ENCODE results near the gene CELF2. TPM values are rescaled to one million over a fixed set of nuclear protein-coding genes. Genes with fewer than 3 reads are reported as not detected.

CELF2 gene
- total RNA-seq, 1 donor from 2014 or later: 11.0 TPM

GRCh38 chr10:11002916-11003315 is 14.8 kb upstream of the CELF2 start:
- TF ChIP-seq CTCF (conservative IDR thresholded peaks at IDR 0.05; ENCODE audit: low read depth, low read length): no peak
- H3K4me3 ChIP-seq (ENCODE audit: low read depth, low read length): no peak overlapping the region
- DNase-seq (ENCODE audit: low read depth): no peak

GRCh38 chr10:11003679-11004078 is 14.0 kb upstream of the CELF2 start:
- no peak overlapping the region for H3K4me3 ChIP-seq (ENCODE audit: low read depth, low read length)
- DNase-seq (ENCODE audit: low read depth): no peak
- no peak for TF ChIP-seq CTCF (conservative IDR thresholded peaks at IDR 0.05; ENCODE audit: low read depth, low read length)

- H3K4me3 ChIP-seq (ENCODE audit: low read depth, low read length): no peak overlapping the region
- DNase-seq (ENCODE audit: low read depth): no peak
- no peak for TF ChIP-seq CTCF (conservative IDR thresholded peaks at IDR 0.05; ENCODE audit: low read depth, low read length)
Observed at GRCh38 chr10:11004144-11005077, 13.3 kb upstream of the CELF2 start.

- no peak for TF ChIP-seq CTCF (conservative IDR thresholded peaks at IDR 0.05; ENCODE audit: low read depth, low read length)
- H3K4me3 ChIP-seq (ENCODE audit: low read depth, low read length): no peak overlapping the region
- DNase-seq (ENCODE audit: low read depth): no peak
Observed at GRCh38 chr10:11005725-11006427, 11.8 kb upstream of the CELF2 start.

- DNase-seq (ENCODE audit: low read depth): no peak
- no peak for TF ChIP-seq CTCF (conservative IDR thresholded peaks at IDR 0.05; ENCODE audit: low read depth, low read length)
- no peak overlapping the region for H3K4me3 ChIP-seq (ENCODE audit: low read depth, low read length)
Observed at GRCh38 chr10:11006428-11006825, 11.2 kb upstream of the CELF2 start.

- no peak for DNase-seq (ENCODE audit: low read depth)
- no peak overlapping the region for H3K4me3 ChIP-seq (ENCODE audit: low read depth, low read length)
- TF ChIP-seq CTCF (conservative IDR thresholded peaks at IDR 0.05; ENCODE audit: low read depth, low read length): no peak
Observed at GRCh38 chr10:11007476-11008020, 10.1 kb upstream of the CELF2 start.

Measured in epithelial cell of proximal tubule (primary cell).